ENCODE data around the gene FCN3.

DNA sequence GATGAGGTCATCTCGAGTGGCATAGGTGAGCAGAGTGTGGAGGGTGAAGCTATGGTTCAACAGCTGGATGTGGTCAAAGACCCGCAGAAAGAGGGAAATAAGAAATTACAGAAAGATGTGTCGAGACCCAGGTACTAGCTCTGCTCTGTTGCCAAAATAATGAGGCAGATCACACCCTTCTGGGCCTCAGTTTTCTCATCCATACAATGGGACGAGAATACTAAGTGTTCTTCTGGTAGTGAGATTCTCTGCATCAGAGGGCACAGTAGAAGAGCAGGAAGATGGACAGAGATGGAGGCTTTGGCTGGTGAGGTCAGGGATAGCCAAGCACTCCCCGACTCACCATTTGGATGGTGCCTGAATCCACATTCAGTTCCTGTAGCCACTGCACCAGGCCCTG, 18.9 kb downstream of the FCN3 start:
- TF ChIP-seq, protein P1, sequence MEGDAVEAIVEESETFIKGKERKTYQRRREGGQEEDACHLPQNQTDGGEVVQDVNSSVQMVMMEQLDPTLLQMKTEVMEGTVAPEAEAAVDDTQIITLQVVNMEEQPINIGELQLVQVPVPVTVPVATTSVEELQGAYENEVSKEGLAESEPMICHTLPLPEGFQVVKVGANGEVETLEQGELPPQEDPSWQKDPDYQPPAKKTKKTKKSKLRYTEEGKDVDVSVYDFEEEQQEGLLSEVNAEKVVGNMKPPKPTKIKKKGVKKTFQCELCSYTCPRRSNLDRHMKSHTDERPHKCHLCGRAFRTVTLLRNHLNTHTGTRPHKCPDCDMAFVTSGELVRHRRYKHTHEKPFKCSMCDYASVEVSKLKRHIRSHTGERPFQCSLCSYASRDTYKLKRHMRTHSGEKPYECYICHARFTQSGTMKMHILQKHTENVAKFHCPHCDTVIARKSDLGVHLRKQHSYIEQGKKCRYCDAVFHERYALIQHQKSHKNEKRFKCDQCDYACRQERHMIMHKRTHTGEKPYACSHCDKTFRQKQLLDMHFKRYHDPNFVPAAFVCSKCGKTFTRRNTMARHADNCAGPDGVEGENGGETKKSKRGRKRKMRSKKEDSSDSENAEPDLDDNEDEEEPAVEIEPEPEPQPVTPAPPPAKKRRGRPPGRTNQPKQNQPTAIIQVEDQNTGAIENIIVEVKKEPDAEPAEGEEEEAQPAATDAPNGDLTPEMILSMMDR (IDR thresholded peaks at IDR 0.05) = no peak
- TF ChIP-seq EP300 (IDR thresholded peaks at IDR 0.05) (no peak), POLR2AphosphoS5 (IDR thresholded peaks at IDR 0.05) (no peak), POLR2A (IDR thresholded peaks at IDR 0.05) (no peak)

Data from suprapubic skin (tissue), 4 donors.